Subcutaneous adipose tissue (tissue), 4 donors: ENCODE data around the gene FGD5. TPM values are rescaled to one million over a fixed set of nuclear protein-coding genes. Genes with fewer than 3 reads are reported as not detected.

ENCODE experiments used
- CTCF ChIP-seq: fragments of 450-650 bp; IDR thresholded peaks from one replicate; pipeline ENCODE4 v1.5.1; 2016; ENCODE audit warnings: low read depth, mild to moderate bottlenecking, control low read depth, antibody characterized with exemption, moderate library complexity
- total RNA-seq, 4 donors: library from RNA; depleted of rRNA; stranded (reverse); fragments of >200 nt; gene quantifications; one replicate each; pipeline ENCODE4 v1.1.0, GENCODE V29; 2016

The FGD5 gene
- total RNA-seq, 4 donors from 2014 or later: 18.2 to 62.9 (median 27.6) TPM

GRCh38 chr3:14803101-14803980 is 15.4 kb upstream of the FGD5 start:
- no peak for TF ChIP-seq CTCF

- no peak for TF ChIP-seq CTCF
These were observed 14.6 kb upstream of the FGD5 start for GRCh38 chr3:14803981-14804834.

GRCh38 chr3:14804835-14805780 is 13.7 kb upstream of the FGD5 start:
- no peak for TF ChIP-seq CTCF

- TF ChIP-seq CTCF: no peak
These were observed 12.7 kb upstream of the FGD5 start for GRCh38 chr3:14805961-14806537.

GRCh38 chr3:14806641-14807263 is 12.0 kb upstream of the FGD5 start:
- no peak for TF ChIP-seq CTCF

- no peak for TF ChIP-seq CTCF
These were observed 10.7 kb upstream of the FGD5 start for GRCh38 chr3:14808025-14808424.
